ENCODE results near the gene LRRC74B. TPM values are rescaled to one million over a fixed set of nuclear protein-coding genes. Genes with fewer than 3 reads are reported as not detected.

The LRRC74B gene
- total RNA-seq, 1 donor from 2014 or later: not detected

GRCh38 chr22:21064917-21065864, 19.4 kb downstream of the LRRC74B start:
- TF ChIP-seq CTCF (IDR thresholded peaks at IDR 0.05; ENCODE audit: partially characterized antibody, unreplicated experiment): no peak
- H3K9me3 Mint-ChIP-seq (ENCODE audit: unreplicated experiment): no peaks in the 10 kb centered on the region
- no peaks in the 10 kb centered on the region for H3K4me1 Mint-ChIP-seq (ENCODE audit: low read depth, unreplicated experiment)
- H3K36me3 Mint-ChIP-seq (ENCODE audit: unreplicated experiment): no peaks in the 10 kb centered on the region
- no peak overlapping the region for H3K27ac Mint-ChIP-seq (ENCODE audit: unreplicated experiment)
- DNase-seq: no peak
- H3K4me3 Mint-ChIP-seq (ENCODE audit: unreplicated experiment): no peak overlapping the region
- H3K27me3 Mint-ChIP-seq (ENCODE audit: unreplicated experiment): peaks cover 1% of the 10 kb centered on the region

- Mint-ChIP-seq H3K36me3 (ENCODE audit: unreplicated experiment) (peaks cover 4% of the 10 kb centered on the region), H3K4me3 (ENCODE audit: unreplicated experiment) (no peak overlapping the region), H3K4me1 (ENCODE audit: low read depth, unreplicated experiment) (no peaks in the 10 kb centered on the region), H3K27me3 (ENCODE audit: unreplicated experiment) (peaks cover 1% of the 10 kb centered on the region), H3K27ac (ENCODE audit: unreplicated experiment) (no peak overlapping the region), H3K9me3 (ENCODE audit: unreplicated experiment) (peaks cover 3% of the 10 kb centered on the region)
- no peak for DNase-seq
- no peak for TF ChIP-seq CTCF (IDR thresholded peaks at IDR 0.05; ENCODE audit: partially characterized antibody, unreplicated experiment)
Observed at GRCh38 chr22:21067075-21067900, 21.5 kb downstream of the LRRC74B start.

- no peak for TF ChIP-seq CTCF (IDR thresholded peaks at IDR 0.05; ENCODE audit: partially characterized antibody, unreplicated experiment)
- H3K27me3 Mint-ChIP-seq (ENCODE audit: unreplicated experiment): peaks cover 4% of the 10 kb centered on the region
- H3K36me3 Mint-ChIP-seq (ENCODE audit: unreplicated experiment): peaks cover 6% of the 10 kb centered on the region
- no peaks in the 10 kb centered on the region for H3K4me1 Mint-ChIP-seq (ENCODE audit: low read depth, unreplicated experiment)
- no peak for DNase-seq
- H3K4me3 Mint-ChIP-seq (ENCODE audit: unreplicated experiment): no peak overlapping the region
- no peak overlapping the region for H3K27ac Mint-ChIP-seq (ENCODE audit: unreplicated experiment)
- peaks cover 3% of the 10 kb centered on the region for H3K9me3 Mint-ChIP-seq (ENCODE audit: unreplicated experiment)
Observed at GRCh38 chr22:21067901-21068680, 22.3 kb downstream of the LRRC74B start.

- DNase-seq: no peak
- Mint-ChIP-seq H3K9me3 (ENCODE audit: unreplicated experiment) (peaks cover 3% of the 10 kb centered on the region), H3K36me3 (ENCODE audit: unreplicated experiment) (peaks cover 6% of the 10 kb centered on the region), H3K4me3 (ENCODE audit: unreplicated experiment) (no peak overlapping the region), H3K27ac (ENCODE audit: unreplicated experiment) (no peak overlapping the region), H3K4me1 (ENCODE audit: low read depth, unreplicated experiment) (no peaks in the 10 kb centered on the region), H3K27me3 (ENCODE audit: unreplicated experiment) (peaks cover 5% of the 10 kb centered on the region)
- no peak for TF ChIP-seq CTCF (IDR thresholded peaks at IDR 0.05; ENCODE audit: partially characterized antibody, unreplicated experiment)
Observed at GRCh38 chr22:21068681-21069276, 23.0 kb downstream of the LRRC74B start.

Measured in glutamatergic neuron (in vitro differentiated cells).